ENCODE results near the gene USP13.
"Not testable (repeated sequence)": the region's sequence is repeated elsewhere in the genome, so short reads cannot be mapped to it uniquely, and the experiment has no call there.

Gene USP13

DNA sequence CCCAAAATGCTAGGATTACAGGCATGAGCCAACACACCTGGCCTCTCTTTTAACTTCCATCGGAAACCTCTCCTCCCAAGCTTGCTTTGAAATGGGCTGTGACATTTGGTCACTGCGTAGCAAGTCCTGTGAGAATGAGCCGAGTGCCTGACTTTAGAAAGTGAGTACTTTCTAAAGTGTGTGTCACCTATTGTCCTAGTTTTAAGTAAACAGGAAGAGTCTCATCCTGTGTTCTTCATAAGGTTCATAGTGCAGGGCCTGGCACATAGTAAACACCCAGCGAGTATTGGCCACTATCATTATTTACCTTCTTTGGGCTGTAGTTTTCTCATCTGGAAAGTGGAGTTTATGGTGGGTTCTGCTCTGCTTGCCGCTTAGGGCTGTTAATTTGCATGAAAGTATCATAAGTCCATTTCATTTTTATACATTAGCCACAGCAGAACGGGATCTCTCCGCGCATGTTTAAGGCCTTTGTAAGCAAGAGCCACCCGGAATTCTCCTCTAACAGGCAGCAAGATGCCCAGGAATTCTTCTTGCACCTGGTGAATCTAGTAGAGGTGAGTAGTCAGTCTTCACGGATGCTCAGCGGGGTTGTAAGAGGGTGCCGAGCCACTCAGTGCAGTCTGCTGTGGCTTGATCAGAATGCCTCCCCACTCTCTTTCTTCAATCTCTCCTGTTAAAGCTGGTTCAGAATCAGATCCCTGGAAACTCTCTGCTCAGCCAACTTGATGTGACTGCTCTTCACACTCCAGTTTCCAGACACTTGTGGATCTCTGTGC is 87.2 kb downstream of the USP13 start:
- DNase-seq: no peak

DNA sequence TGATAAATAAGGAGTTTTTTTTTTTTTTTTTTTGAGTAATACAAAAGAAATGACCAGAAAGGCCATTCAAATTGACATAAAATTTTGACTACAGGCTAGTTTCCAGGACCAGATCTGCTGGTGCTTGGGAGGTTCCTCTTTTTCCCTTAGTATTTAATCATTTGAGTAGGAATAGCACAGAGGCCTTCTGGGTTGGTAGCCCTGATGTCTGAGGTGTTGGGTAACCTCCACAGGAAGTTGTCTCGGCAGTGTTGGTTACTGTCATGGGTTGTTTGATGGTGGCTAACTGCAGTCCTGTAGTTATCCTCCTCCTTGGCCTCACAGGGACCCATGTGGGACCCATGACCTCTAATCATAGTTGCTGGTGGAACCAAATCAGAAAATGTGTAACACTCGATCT is 91.1 kb downstream of the USP13 start:
- DNase-seq: no peak

DNA sequence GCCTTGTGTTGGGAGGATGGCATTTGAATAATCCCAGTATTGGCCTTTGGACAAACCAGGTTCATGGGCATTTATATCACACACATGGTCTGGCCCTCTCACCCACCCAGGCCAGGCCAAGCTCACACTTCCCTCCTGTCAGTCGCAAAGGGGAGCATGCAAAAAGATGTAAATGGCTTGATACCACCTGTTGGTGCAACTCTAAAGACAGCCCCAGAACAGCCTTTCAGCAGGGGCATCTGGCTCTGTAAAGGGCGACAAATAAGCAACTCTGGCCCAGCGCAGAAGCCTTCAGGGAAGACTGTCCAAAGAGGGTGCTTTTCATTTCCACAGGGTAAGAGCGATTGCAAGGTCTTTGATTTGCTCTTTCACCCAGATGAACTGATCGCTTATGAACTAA is 91.8 kb downstream of the USP13 start:
- DNase-seq: no peak

DNA sequence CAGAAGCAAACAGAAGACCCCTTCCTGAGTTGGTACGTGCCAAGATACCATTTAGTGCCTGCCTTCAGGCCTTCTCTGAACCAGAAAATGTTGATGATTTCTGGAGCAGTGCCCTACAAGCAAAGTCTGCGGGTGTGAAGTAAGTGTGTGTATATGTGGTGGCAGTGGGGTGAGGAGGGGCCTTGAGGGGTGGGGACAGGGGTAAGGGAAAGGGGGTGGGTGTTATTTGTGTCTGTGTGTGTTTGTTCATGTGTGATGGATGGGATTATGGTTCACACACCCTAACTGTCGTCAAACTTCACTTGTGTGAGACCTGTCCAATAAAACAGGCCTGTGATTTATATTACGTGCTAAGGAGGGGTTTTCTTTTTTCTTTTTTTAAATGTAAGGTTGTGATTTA is 92.2 kb downstream of the USP13 start:
- DNase-seq: no peak

DNA sequence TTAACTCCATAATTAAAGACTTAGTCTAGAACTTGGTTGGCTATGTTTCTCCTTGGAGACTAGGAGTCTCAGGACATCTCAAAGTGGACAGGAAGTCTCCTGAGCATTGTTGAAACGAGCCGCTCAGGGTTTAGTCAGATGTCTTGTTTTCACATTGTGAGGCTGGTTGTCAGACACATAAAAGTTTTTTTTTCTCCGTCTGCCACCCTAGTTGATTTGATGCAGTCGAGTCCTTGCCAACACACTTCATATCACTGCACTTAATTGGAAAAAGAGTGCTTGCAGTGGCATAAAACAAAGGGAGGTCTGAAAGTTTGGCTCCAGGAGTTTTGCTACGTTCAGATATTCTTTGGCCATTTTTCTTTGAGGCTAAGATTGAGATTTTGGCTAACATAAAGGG is 92.9 kb downstream of the USP13 start:
- no peak for DNase-seq

DNA sequence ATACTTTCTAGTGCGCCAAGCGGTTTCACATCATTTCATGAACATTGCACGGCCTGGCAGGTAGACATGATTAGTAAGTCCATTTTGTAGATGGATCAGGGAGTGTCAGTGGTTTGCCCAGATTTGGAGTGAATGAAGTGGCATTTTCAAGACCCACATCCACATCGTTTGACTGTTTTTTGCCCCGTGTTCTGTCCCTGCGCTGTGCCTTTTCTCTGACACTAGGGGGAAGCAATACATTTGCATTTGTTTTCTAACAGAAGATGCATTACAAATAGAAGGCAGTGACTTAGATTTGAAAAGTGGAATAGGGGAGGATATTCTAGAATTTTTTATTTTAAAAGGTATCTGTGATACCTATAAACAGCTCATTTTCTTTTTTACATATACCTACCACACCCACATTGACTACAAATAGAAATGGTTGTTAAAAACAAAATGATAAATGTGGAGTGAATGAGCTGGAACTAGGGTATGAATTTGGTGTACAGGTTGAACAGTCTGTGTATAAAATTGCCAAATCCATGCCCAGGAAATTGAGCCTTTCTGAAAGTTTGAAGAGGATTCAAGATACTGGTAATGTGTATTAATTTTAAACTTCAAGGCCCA is 98.0 kb downstream of the USP13 start:
- DNase-seq: no peak

DNA sequence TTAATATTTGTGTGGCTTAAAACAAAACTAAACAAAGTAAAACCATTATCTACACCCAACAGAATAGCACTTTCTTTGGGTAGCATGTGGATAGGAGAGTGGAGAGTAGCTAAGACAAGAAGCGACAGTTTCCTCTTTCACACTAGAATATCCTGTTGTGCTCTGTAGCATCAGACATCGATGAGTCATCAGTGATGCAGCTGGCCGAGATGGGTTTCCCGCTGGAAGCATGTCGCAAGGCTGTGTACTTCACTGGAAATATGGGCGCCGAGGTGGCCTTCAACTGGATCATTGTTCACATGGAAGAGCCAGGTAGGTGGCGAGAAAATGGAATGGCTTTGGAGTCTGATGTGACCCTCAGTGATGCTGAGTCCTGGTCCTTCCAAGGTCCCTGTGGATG is 108.1 kb downstream of the USP13 start:
- no peak for DNase-seq

DNA sequence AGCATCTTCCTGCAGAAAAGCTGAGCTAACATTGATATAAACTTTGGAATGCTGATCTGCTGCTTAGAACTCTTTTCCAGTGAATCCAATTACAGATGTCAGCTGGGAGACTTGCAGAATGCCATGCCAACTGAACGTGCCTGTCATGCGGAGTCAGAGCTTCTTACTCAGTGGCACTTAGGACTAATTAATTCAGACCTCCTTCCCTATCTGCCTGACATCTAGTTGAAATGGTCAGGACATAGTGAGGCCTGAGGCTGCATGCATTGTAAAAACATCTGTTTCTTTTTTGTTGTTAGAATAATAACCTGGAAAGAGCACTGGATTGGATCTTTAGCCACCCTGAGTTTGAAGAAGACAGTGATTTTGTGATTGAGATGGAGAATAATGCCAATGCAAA is 112.6 kb downstream of the USP13 start:
- DNase-seq: no peak

DNA sequence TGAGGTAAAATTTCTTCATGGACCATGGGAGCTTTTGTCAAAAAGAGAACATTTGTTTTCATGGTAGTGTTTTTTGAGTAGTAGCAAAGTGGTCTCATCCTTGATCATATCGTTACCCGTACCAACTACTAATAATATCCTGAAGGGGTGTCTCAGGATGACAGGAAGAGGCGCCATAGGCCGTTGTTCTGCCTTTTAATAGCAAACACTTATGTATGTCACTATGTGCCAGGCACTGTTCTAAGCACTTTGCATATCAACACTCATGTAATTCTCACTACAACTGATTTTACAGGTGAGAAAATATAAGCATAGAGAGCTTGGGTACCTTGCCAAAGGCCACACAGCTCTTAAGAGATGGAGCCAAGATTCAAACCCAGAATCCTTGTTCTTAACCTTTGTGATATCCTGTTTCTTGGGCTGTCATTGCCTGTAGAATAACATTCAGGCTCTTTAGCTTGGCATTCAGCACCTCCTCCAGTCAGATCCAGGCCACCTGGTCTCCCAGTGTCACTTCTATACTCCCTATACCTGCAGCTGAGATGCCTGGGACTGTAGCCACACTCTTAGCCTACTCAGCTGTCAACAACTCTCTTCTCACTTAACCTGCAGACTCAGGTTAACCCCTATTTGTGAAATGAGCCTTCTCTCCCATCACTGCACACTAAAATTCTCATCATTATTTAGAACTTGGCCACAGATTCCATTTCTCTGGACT is 113.7 kb downstream of the USP13 start:
- no peak for DNase-seq

DNA sequence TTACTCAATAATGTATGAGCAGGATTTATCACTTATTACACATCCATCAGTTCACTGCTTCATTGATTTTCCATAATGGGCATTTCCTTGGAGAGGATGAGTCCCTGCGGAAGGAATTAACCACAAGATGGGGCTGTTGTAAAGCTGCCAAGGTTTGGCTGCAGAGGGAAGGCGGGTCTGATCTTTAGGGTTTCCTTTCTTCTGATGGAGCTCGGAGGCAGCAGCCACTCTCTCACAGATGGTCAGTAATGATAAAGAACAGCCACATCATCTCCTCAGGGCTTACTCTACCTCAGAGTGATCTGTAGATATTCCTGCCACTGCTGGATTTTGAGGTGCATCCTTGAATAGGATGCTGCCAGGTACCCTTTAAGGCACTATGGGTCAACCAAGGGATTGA is 115.2 kb downstream of the USP13 start:
- DNase-seq: no peak

DNA sequence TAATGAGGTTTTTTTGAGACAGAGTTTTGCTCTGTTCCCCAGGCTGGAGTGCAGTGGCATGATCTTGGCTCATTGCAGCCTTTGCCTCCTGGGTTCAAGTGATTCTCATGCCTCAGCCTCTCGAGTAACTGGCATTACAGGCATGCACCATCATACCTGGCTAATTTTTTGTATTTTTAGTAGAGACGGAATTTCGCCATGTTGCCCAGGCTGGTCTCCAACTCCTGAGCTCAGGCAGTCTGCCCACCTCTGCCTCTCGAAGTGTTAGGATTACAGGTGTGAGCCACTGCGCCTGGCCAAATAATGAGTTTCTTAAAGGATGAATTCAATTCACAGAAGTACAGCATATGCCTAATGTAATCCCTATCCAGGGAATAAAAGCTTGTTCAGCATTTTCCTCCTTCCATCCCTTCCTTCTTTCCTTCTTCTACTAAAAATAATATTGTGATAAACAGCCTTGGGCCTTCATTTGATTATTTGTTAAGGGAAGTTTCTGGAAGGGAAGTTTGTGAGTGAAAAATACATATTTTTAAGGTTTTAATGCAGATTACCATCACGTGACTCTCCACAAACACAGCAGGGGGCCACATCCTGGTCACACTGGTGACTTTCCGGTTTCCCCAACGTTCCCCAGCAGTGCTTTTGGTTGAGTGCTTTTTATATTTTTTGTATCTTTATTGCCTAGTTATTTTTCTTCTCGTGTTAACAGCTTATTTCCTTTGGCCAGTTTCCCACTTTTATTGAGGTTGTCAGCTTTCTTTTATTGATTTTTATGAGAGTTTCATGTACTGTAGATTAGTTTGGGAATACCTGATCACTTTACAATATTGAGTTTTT is 116.8 kb downstream of the USP13 start:
- DNase-seq: no peak

DNA sequence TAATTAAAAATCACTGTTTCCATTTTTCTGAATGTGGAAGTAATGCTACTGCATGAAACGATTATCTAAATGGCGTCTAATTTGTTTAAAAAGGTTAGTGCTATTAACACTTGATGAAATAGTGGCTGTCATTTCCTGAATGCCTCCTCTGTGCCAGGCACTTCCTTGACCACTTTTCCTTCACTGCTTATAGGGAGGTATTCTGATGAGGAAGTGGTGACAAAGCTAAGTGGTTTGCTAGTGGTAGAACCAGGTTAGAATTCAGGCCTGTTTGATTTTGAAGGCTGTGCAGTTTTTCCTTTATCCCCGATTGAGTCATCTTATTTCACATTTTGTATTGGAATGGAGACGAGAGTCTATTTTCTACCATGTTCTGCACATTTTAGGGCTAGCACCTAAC is 119.0 kb downstream of the USP13 start:
- DNase-seq: no peak

DNA sequence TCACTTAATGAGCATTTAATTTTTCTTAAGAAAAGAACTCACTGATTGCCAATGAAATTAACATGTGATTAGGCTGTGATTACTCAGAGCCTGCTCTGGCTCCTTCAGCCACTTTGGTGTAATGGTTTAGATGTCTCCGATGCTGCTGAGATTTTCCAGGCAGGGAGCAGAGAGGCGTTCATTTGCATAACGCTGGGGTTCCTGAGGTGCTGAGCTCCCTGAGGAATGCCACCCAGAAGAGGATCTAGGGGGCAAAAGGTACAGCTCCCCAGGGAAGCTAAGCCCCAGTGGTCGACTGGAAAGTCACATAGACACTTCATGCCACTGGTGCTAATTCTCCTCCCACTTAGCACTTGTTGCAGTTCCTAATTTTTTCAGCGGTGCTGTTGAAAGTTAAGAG is 119.5 kb downstream of the USP13 start:
- DNase-seq: no peak

DNA sequence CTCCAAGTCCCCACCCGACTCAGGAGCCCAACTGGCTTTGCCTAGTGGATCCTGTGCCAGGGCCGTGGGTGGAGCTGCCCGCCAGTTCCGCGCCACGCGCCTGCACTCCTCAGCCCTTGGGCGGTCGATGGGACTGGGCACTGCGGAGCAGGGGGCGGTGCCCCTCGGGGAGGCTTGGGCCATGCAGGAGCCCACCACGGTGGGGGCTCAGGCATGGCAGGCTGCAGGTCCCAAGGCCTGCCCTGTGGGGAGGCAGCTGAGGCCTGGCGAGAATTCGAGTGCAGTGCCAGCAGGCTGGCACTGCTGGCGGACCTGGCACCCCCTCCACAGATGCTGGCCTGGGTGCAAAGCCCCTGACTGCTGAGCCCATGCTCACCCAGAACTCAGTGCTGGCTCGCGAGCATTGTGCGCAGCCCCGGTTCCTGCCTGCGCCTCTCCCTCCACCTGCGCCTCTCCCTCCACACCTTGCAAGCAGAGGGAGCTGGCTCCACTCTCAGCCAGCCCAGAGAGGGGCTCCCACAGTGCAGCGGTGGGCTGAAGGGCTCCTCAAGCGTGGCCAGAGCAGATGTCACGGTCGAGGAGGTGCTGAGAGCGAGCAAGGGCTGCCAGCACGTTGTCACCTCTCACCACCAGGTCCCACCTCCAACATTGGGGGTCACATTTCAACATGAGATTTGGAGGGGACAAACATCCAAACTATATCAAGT is 122.7 kb downstream of the USP13 start:
- no peak for DNase-seq

DNA sequence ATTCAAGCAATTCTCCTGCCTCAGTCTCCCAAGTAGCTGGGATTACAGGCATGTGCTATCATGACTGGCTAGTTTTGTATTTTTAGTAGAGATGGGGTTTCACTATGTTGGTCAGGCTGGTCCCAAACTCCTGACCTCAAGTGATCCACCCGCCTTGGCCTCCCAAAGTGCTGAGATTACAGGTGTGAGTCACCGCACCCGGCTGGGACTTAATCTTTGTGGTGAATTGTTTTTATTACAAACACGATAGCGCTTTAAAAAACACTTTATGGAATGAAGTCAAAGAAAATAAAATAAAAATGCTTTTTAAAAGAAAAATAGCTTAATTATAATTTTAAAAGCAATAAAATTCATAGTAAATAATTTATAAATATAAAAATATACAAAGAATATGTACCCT is 130.0 kb downstream of the USP13 start:
- not testable (repeated sequence) for DNase-seq

DNA sequence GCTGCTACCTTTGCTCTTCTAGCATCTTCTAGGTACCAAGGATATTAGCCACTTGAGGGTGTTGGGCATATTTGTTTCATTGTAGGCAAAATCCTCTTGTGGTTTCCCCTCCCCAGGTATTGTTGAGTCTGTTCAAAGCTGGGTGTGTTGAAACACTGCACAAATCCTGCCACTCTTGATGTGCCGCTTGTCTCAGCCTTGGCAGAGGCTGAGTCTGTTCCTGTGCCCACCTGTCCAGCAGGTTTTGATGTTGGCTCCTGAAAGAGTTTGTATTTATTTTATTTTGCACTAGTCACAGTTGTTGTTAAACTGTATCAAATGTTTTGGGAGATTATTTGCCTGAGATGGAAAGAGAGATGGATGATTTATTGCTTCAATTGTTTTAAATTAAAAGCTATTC is 136.2 kb downstream of the USP13 start:
- DNase-seq: no peak

DNA sequence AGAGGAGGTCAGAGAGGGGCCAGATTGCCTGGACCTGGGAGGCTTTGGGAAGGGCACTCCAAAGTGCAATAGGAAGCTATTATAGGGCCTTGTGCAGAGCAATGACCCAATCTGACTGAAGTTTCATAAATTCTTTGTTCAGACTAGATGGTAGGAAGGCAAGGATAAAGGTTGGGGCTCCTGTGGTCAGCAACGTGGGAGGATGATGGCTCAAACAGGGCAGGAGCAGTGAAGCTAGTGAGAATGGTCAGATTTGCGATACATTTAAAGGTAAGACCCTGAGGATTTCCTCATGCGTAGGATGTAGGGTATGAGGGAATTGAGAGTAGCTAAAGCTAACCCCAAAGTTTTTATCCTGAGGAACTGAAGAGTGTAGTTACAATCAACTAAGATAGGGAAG is 139.0 kb downstream of the USP13 start:
- DNase-seq: no peak

DNA sequence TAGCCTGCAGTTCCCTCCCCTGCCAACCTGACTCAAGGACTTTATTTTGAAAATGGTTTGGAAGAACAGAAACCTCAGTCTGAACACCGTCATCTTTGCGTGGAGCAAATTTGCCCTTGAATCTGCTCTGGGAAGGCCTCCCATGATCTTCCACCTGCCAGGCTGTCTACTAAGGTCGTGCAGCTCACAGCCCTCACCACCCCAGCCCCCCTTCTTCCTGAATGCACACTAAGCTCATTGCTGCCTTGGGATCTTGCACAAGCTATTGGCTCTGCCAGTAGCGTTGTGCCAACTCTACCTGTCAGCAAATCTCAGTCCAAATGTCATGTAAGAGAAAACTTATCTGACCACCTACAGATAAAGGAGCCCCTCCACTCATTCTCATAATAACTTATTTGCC is 141.5 kb downstream of the USP13 start:
- no peak for DNase-seq

DNA sequence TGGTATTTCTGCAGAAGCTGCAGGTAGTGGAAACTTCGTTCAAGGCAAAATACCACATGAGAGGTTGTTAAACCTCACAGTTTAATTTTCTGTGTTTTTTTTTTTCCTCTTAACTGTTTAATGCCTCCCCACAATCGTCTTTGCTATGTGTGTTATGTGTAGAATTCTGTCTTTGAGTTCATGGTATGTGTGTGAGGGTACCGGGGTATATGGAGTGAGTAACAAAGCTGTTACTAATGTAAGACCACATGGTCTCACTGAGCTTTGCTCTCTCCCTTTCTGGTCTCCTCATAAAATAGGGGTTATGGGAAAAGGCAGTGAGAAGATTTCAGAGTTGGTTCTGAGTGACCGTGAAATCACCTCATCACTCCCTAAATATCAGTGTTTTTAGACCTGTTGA is 143.6 kb downstream of the USP13 start:
- no peak for DNase-seq

DNA sequence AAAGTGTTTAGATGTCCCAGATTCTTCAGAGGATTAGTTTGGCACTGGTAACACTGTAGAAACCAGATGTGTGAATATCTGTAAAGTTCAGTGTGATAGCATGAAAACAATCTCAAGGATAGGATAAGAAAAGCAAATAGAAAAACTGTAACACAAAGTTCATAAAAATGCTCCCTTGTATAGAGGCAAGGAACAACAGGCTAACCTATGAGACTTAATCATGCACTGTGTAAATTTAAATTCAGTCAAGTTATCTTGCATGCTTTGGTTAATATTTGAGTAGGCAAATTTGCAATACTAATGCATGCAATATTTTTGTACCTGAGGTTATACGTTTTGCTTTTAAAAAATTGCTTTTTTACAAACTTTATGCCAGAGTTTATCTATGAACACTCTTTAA is 144.4 kb downstream of the USP13 start:
- DNase-seq: no peak

DNA sequence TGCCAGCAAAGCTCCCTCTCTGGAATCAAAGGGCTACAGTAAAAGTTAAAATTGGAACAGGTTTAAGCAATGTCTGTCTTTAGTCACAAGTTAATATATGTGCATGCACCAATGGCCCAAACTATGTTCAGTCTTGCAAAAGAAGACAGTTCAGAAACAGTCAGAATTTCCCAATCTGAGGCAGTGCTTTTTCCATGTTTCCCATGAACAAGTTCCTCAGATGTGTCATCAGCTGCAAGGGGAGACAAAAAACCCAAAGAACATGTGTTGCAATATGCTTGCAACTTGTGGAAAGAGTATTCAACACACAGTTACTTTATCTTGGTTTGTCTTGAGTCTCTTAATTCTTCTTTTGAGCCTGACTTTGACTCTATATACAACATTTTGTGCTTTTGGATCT is 148.4 kb downstream of the USP13 start:
- no peak for DNase-seq

DNA sequence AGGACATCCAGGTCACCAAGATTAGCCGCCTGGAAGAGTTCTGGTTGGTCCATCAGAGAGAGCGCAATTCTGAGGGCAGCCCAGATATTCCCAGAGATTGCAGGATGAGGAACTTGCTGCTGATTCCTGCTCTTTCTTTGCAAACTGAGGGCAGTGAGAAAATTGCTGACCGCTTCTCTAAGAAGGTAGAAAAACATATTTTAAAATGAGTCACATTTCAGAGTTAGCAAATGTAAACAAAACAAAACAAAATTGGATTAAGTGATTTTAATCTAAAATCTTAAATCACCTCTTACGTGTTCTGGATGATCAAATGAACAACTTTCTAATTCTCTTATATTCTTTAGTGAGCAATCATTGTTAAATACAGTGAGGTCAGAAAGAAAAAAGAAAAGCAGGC is 149.0 kb downstream of the USP13 start:
- DNase-seq: no peak

DNA sequence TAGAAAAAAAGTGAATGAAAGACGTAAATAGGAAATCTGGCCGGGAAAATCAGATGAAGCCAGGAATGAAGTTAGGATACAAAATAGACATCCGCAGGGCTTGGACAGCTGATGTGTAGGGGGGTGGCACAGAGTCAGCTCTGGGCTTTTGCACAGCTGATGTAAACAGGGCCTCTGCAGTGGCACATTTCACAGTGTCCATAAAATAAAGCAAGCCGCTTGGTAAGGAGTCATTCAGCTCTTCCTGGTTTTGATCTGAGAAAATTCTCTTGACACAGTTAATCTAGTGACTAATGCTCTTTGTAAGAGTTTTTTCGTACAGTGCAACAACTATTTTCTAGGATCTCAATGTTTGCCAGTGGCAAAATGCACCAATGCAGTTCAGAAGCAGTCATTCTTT is 153.3 kb downstream of the USP13 start:
- DNase-seq: no peak

Data from CD4-positive, alpha-beta T cell treated with Interleukin-21 for 1 hour (primary cell).